GM12878 (cell line): Measurements from ENCODE around the gene CENPX. TPM values are rescaled to one million over a fixed set of nuclear protein-coding genes. Genes with fewer than 3 reads are reported as not detected.

ENCODE experiments used
- ATAC-seq: fragments of 200-7000 bp; cut with Tn5 transposase; 3 replicates; pipeline ENCODE4 v1.9.1; 2020; ENCODE audit warnings: mild to moderate bottlenecking, moderate library complexity
- BruUV-seq: library from RNA; stranded (reverse); fragments of 400-500 nt; replicated peaks from 2 replicates; lab custom pipeline; 2021; lab: Mats Ljungman, UMichigan
- CTCF ChIA-PET: fragments of 300-600 bp; sonication (Branson Sonifier 250); formaldehyde crosslinking; extraction: SDS; loops from one replicate; lab custom pipeline; 2021; ENCODE audit warnings: inconsistent platforms; lab: Yijun Ruan, JAX
- POLR2A ChIA-PET: fragments of 350-600 bp; formaldehyde crosslinking; extraction: SDS; loops from one replicate; lab custom pipeline; 2021; ENCODE audit warnings: inconsistent platforms; lab: Charles Lee
- RAD21 ChIA-PET: fragments of 300-600 bp; sonication (Branson Sonifier 250); formaldehyde crosslinking; loops from one replicate; lab custom pipeline; 2023; ENCODE audit warnings: antibody characterized with exemption; ENCODE audit not compliant: unreplicated experiment; lab: Charles Lee
- SMC1A ChIA-PET: fragments of 300-600 bp; sonication (Branson Sonifier 250); formaldehyde crosslinking; loops from one replicate; lab custom pipeline; 2023; ENCODE audit not compliant: unreplicated experiment, uncharacterized antibody; lab: Charles Lee
- DNase-seq: peaks from one replicate; pipeline ENCODE4 v3.0.0-alpha.2; 2011; ENCODE audit warnings: low read depth, low spot score
- FAIRE-seq: peaks from 3 replicates; lab custom pipeline; 2011; peaks lifted over from hg19 to GRCh38; lab: Jason Lieb, UNC
- H2AFZ ChIP-seq: 2 replicates; pipeline ENCODE4 v1.6.0; 2011; ENCODE audit warnings: low read depth, low read length, control low read depth; ENCODE audit not compliant: control insufficient read depth
- H3K27ac ChIP-seq: 2 replicates; pipeline ENCODE4 v1.5.1; 2011; ENCODE audit warnings: control low read depth; ENCODE audit not compliant: control insufficient read depth, insufficient read depth
- H3K27me3 ChIP-seq, 2 experiments: replicated peaks in 1 of 2; 2 replicates each; pipeline versions ENCODE4 v1.6.0 to v1.6.1; 2011; ENCODE audit warnings: low read length in 1 of 2; ENCODE audit not compliant: control insufficient read depth in 2 of 2, insufficient read depth in 2 of 2
- H3K36me3 ChIP-seq, 2 experiments: 2 replicates each; pipeline ENCODE4 v1.5.1; 2011; ENCODE audit warnings: low read length in 1 of 2; ENCODE audit not compliant: control insufficient read depth in 2 of 2, insufficient read depth in 2 of 2
- H3K4me1 ChIP-seq: 2 replicates; pipeline ENCODE4 v1.6.1; 2011; ENCODE audit warnings: mild to moderate bottlenecking, low read length, moderate library complexity, mixed read lengths; ENCODE audit not compliant: control insufficient read depth, insufficient read depth
- H3K4me2 ChIP-seq: 2 replicates; pipeline ENCODE4 v1.6.0; 2011; ENCODE audit warnings: control low read depth; ENCODE audit not compliant: control insufficient read depth, insufficient read depth
- H3K4me3 ChIP-seq: fragments of 200-600 bp; sonication (generic); 2 replicates; pipeline ENCODE4 v1.5.1; 2016
- H3K79me2 ChIP-seq: 2 replicates; pipeline ENCODE4 v1.6.0; 2011; ENCODE audit warnings: low read length; ENCODE audit not compliant: control insufficient read depth, insufficient read depth
- H3K9ac ChIP-seq: 2 replicates; pipeline ENCODE4 v1.8.0; 2011; ENCODE audit warnings: low read length, control low read depth, mixed read lengths; ENCODE audit not compliant: control insufficient read depth, insufficient read depth
- H3K9me3 ChIP-seq: replicated peaks from 3 replicates; pipeline ENCODE4 v1.5.1; 2011; ENCODE audit warnings: mild to moderate bottlenecking, low read length; ENCODE audit not compliant: control insufficient read depth, insufficient read depth
- H4K20me1 ChIP-seq: 2 replicates; pipeline ENCODE4 v1.6.0; 2011; ENCODE audit not compliant: control insufficient read depth, insufficient read depth
- LARP7 ChIP-seq: fragments of 450-650 bp; IDR thresholded peaks from 2 replicates; pipeline ENCODE4 v1.6.1; 2017; ENCODE audit warnings: mild to moderate bottlenecking
- MXI1 ChIP-seq: fragments of 150-350 bp; IDR thresholded peaks from 2 replicates; pipeline ENCODE4 v1.6.1; 2011; ENCODE audit warnings: low read depth, mild to moderate bottlenecking, inconsistent platforms, low read length, improper control_type of control experiment
- WGBS: methylation state at CpG from one replicate; pipeline ENCODE4 v1.1.6; 2016; ENCODE audit warnings: low lambda C conversion rate; ENCODE audit not compliant: insufficient replicate concordance, insufficient coverage; ENCODE audit errors: missing lambda C conversion rate; 5-methylcytosine and 5-hydroxymethylcytosine counted together
- in situ Hi-C: fragments of 300-500 bp; cut with MboI; formaldehyde crosslinking; loops from 9 replicates; pipeline ENCODE4 v1.14.3; 2018; ENCODE audit warnings: mixed read lengths
- intact Hi-C: fragments of 100-400 bp; cut with micrococcal nuclease; formaldehyde crosslinking; loops from one replicate; pipeline ENCODE4 v1.14.2; 2022; ENCODE audit not compliant: unreplicated experiment
- polyA plus RNA-seq, 11 experiments: library from polyadenylated mRNA; depleted of rRNA in 4 of 11; unstranded in 6 of 11; stranded (reverse) in 5 of 11; fragments of >200 nt; fragmentation: Nextera tagmentation in 4 of 11; fragmentation: Illumina TruSeq in 1 of 11; extraction: Ambion mirVana in 4 of 11; extraction: Trizol in 1 of 11; gene quantifications; 1 replicate in 1 of 11; 2 replicates in 10 of 11; pipeline versions ENCODE4 v1.2.1 to v1.2.3, GENCODE V29; 2011 to 2016; ENCODE audit warnings: inconsistent platforms in 2 of 11, missing spikeins in 2 of 11, low read depth in 1 of 11
- total RNA-seq, 4 experiments: library from RNA; depleted of rRNA in 3 of 4; stranded (reverse); fragments of >200 nt in 3 of 4; fragmentation: Illumina TruSeq in 1 of 4; extraction: Trizol in 1 of 4; gene quantifications; 2 replicates each; pipeline versions ENCODE4 v1.2.1 to v1.2.3, GENCODE V29; 2013 to 2021
- TF ChIP-seq, protein P1 (sequence below), 3 experiments: IDR thresholded peaks in 2 of 3; conservative IDR thresholded peaks in 1 of 3; 2 replicates each; pipeline ENCODE4 v1.5.1; 2011; ENCODE audit warnings: low read depth in 3 of 3, low read length in 3 of 3, mild to moderate bottlenecking in 3 of 3, control low read depth in 2 of 3, moderate library complexity in 2 of 3, inconsistent platforms in 1 of 3, mixed read lengths in 1 of 3; ENCODE audit not compliant: control insufficient read depth in 2 of 3, insufficient read depth in 1 of 3; ENCODE audit errors: extremely low read depth in 1 of 3

The CENPX gene
- total and polyA plus RNA-seq, 10 of the 15 experiments (the other 5 are each of a cell fraction or from before 2014, with no cell fraction given) = 11.7 to 182 (median 71.9) TPM

DNA sequence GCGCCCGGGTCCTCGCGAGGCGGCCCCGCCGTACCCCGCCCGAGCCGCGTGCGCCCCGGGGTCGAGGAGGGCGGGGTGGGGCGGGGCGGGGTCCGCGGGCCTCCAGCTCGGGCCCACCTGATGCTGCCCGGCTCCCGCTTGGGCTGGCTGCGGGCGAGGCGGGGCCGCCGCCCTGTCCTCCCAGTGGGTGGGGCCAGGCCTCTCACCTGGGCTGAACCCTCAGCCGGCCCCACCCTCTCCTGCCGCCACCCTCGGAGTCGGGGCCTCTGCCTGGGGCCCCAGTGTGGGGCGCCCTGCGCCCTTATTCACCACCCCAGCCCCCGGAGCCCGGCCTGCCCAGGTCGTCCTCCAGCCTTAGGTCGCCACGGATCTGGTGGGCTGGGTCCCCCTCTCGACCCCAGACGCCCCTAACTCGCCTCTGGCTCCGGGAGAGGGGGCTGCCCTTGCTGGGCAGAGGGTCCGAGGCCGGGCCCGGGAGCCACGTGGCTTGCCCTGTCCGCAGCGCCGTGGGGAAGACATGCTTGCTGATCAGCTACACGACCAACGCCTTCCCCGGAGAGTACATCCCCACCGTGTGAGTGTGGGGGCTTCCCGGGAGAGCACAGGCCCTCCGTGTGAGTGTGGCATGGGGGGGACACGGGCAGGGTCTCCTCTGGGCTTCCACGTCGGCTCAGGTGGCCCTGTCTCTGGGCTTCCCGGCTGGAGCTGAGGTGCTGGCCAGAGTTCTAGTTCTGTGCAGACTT, 9.4 kb upstream of the CENPX start:
- FAIRE-seq (no peak), ATAC-seq (peak; percentile 57), DNase-seq (no peak)
- H3K79me2 ChIP-seq = peaks cover 5% of the 10 kb centered on the region
- H3K4me2 ChIP-seq = peak overlapping the region; percentile 61; the same call in 1 of the 2 replicates
- intact Hi-C loops (no loop called here), in situ Hi-C loops (no loop called here)
- 0 out of 2 replicates have a peak overlapping the region, but pooled peaks have one; percentile 55 for H3K4me3 ChIP-seq
- no TSS peak for BruUV-seq
- CTCF ChIA-PET = interaction anchor here (1.5 kb wide), 1 partner anchor 269 kb away, joined by 3 read pairs; no protein-coding TSS in a partner anchor
- SMC1A ChIA-PET = no interaction called here
- H3K27me3 ChIP-seq = no peaks in the 10 kb centered on the region
- 29% methylated on average over 36 of the region's 59 CpGs for WGBS
- no peaks in the 10 kb centered on the region for H4K20me1 ChIP-seq
- no peak overlapping the region for H2AFZ ChIP-seq
- H3K9me3 ChIP-seq = no peaks in the 10 kb centered on the region
- 0 out of 2 replicates have a peak, but pooled peaks have one; percentile 34 for TF ChIP-seq LARP7
- no peak for TF ChIP-seq MXI1
- TF ChIP-seq, protein P1, sequence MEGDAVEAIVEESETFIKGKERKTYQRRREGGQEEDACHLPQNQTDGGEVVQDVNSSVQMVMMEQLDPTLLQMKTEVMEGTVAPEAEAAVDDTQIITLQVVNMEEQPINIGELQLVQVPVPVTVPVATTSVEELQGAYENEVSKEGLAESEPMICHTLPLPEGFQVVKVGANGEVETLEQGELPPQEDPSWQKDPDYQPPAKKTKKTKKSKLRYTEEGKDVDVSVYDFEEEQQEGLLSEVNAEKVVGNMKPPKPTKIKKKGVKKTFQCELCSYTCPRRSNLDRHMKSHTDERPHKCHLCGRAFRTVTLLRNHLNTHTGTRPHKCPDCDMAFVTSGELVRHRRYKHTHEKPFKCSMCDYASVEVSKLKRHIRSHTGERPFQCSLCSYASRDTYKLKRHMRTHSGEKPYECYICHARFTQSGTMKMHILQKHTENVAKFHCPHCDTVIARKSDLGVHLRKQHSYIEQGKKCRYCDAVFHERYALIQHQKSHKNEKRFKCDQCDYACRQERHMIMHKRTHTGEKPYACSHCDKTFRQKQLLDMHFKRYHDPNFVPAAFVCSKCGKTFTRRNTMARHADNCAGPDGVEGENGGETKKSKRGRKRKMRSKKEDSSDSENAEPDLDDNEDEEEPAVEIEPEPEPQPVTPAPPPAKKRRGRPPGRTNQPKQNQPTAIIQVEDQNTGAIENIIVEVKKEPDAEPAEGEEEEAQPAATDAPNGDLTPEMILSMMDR (IDR thresholded peaks at IDR 0.05 in 2 of 3, conservative IDR thresholded peaks at IDR 0.05 in 1 of 3; ENCODE audit: control insufficient read depth in 2 of 3, extremely low read depth in 1 of 3, insufficient read depth in 1 of 3, low read depth in 3 of 3, low read length in 3 of 3) = 0 out of 6 replicates have a peak, but pooled peaks of 1 of the 3 experiments have one; percentile 2
- no peaks in the 10 kb centered on the region; a peak in 2 of 4 replicates for H3K36me3 ChIP-seq
- POLR2A ChIA-PET = no interaction called here
- H3K4me1 ChIP-seq = peaks cover 6% of the 10 kb centered on the region
- RAD21 ChIA-PET = interaction anchor here (0.6 to 1.6 kb wide), 2 partner anchors 44 to 72 kb away, joined by 3 to 5 read pairs; no protein-coding TSS in a partner anchor
- H3K9ac ChIP-seq = no peak overlapping the region
- H3K27ac ChIP-seq = no peak overlapping the region
